Panc1 (cell line): Measurements from ENCODE around the gene IL17REL. TPM values are rescaled to one million over a fixed set of nuclear protein-coding genes. Genes with fewer than 3 reads are reported as not detected.

Experiments used
- ATAC-seq: fragments of 200-7000 bp; cut with Tn5 transposase; 2 replicates; pipeline ENCODE4 v1.9.1; 2020; ENCODE audit warnings: mild to moderate bottlenecking, moderate library complexity
- BruUV-seq: library from RNA; stranded (reverse); fragments of 400-500 nt; replicated peaks from 2 replicates; lab custom pipeline; 2021; lab: Mats Ljungman, UMichigan
- CTCF ChIA-PET: fragments of 300-600 bp; sonication (Branson Sonifier 250); formaldehyde crosslinking; loops from one replicate; lab custom pipeline; 2022; ENCODE audit warnings: antibody characterized with exemption; lab: Charles Lee
- POLR2A ChIA-PET: fragments of 300-600 bp; sonication (Branson Sonifier 250); formaldehyde crosslinking; loops from one replicate; lab custom pipeline; 2022; ENCODE audit warnings: antibody characterized with exemption; lab: Charles Lee
- DNase-seq: peaks from one replicate; pipeline ENCODE4 v3.0.0-alpha.2; 2010; ENCODE audit warnings: low read depth, low spot score
- H3K27ac ChIP-seq: 2 replicates; pipeline ENCODE4 v1.5.1; 2011; ENCODE audit warnings: mild to moderate bottlenecking, low read length, inconsistent platforms
- H3K27me3 ChIP-seq: fragments of 200-500 bp; sonication (Bioruptor generic); 2 replicates; pipeline ENCODE4 v1.6.0; 2014; ENCODE audit warnings: low read length, inconsistent platforms; ENCODE audit not compliant: control insufficient read depth, insufficient read depth
- H3K36me3 ChIP-seq: fragments of 200-500 bp; sonication (Bioruptor generic); 2 replicates; pipeline ENCODE4 v1.5.1; 2014; ENCODE audit warnings: inconsistent platforms, mild to moderate bottlenecking, low read length, moderate library complexity; ENCODE audit not compliant: control insufficient read depth, insufficient read depth
- H3K4me1 ChIP-seq: 2 replicates; pipeline ENCODE4 v1.5.1; 2011; ENCODE audit warnings: inconsistent platforms, mild to moderate bottlenecking, low read length, moderate library complexity; ENCODE audit not compliant: control insufficient read depth, insufficient read depth
- H3K4me3 ChIP-seq, 2 experiments: 2 replicates each; pipeline ENCODE4 v1.5.1; 2011 to 2012; ENCODE audit warnings: low read depth in 2 of 2, low read length in 2 of 2, mild to moderate bottlenecking in 2 of 2, inconsistent platforms in 1 of 2, moderate library complexity in 1 of 2
- H3K9me3 ChIP-seq: fragments of 200-500 bp; sonication (Bioruptor generic); 2 replicates; pipeline ENCODE4 v1.5.1; 2014; ENCODE audit warnings: low read depth, mild to moderate bottlenecking, inconsistent platforms, low read length, moderate library complexity; ENCODE audit not compliant: control insufficient read depth, insufficient read depth
- CTCF ChIP-seq: fragments of 450-650 bp; IDR thresholded peaks from 2 replicates; pipeline ENCODE4 v1.5.1; 2017; ENCODE audit warnings: mild to moderate bottlenecking
- POLR2AphosphoS5 ChIP-seq: IDR thresholded peaks from 2 replicates; pipeline ENCODE4 v1.6.1; 2012; ENCODE audit warnings: mild to moderate bottlenecking, low read depth, low read length, moderate library complexity
- REST ChIP-seq, 2 experiments: IDR thresholded peaks; 2 replicates each; pipeline ENCODE4 v1.6.1; 2011 to 2012; ENCODE audit warnings: low read depth in 2 of 2, control low read depth in 1 of 2, low read length in 1 of 2, mild to moderate bottlenecking in 1 of 2, moderate library complexity in 1 of 2; ENCODE audit not compliant: insufficient read depth in 1 of 2
- SIN3A ChIP-seq: IDR thresholded peaks from 2 replicates; pipeline ENCODE4 v1.6.1; 2012; ENCODE audit warnings: low read depth, mild to moderate bottlenecking, low read length, moderate library complexity, borderline replicate concordance; ENCODE audit not compliant: insufficient read depth
- TCF7L2 ChIP-seq: IDR thresholded peaks from 2 replicates; pipeline ENCODE4 v1.6.1; 2011; ENCODE audit warnings: mild to moderate bottlenecking, low read depth, low read length, inconsistent platforms
- in situ Hi-C: cut with HindIII; loops from 2 replicates; pipeline ENCODE4 v1.10.0; 2016; ENCODE audit warnings: low sequenced_read_pairs, low pct_unique_long_range_greater_than_20kb
- intact Hi-C: fragments of 100-400 bp; cut with micrococcal nuclease; formaldehyde crosslinking; loops from one replicate; pipeline ENCODE4 v1.10.0; 2022; ENCODE audit not compliant: unreplicated experiment
- total RNA-seq: library from RNA; stranded (reverse); gene quantifications from one replicate; pipeline ENCODE4 v1.2.1, GENCODE V29; 2021; ENCODE audit not compliant: unreplicated experiment

The IL17REL gene
- total RNA-seq, 1 experiment from 2014 or later = 0.82 TPM

- Histone ChIP-seq H3K4me1 (peaks cover 29% of the 10 kb centered on the region), H3K27me3 (no peaks in the 10 kb centered on the region), H3K9me3 (no peaks in the 10 kb centered on the region), H3K36me3 (no peaks in the 10 kb centered on the region), H3K27ac (no peak overlapping the region), H3K4me3 (no peak overlapping the region)
- in situ Hi-C loops (no loop called here), intact Hi-C loops (no loop called here)
- TF ChIP-seq CTCF (no peak), POLR2AphosphoS5 (no peak)
- no TSS peak for BruUV-seq
- peak; percentile 46 for ATAC-seq
- POLR2A ChIA-PET = interaction anchor here (0.6 kb wide), 1 partner anchor 555 kb away, joined by 7 read pairs; no protein-coding TSS in a partner anchor
- no peak for DNase-seq
- CTCF ChIA-PET = no interaction called here
Observed at GRCh38 chr22:50008151-50009040, 4.2 kb downstream of the IL17REL start.

- intact Hi-C loops (no loop called here), in situ Hi-C loops (no loop called here)
- Histone ChIP-seq H3K27ac (no peak overlapping the region), H3K4me3 (no peak overlapping the region), H3K27me3 (no peaks in the 10 kb centered on the region), H3K4me1 (peaks cover 18% of the 10 kb centered on the region), H3K9me3 (no peaks in the 10 kb centered on the region), H3K36me3 (no peaks in the 10 kb centered on the region)
- TF ChIP-seq SIN3A (no peak), POLR2AphosphoS5 (no peak), REST (IDR thresholded peaks at IDR 0.05; ENCODE audit: insufficient read depth in 1 of 2, low read depth in 2 of 2, low read length in 1 of 2) (no peak), CTCF (no peak), TCF7L2 (no peak)
- ChIA-PET POLR2A (no interaction called here), CTCF (no interaction called here)
- DNase-seq = no peak
- ATAC-seq = no peak
- BruUV-seq = no TSS peak
Observed at GRCh38 chr22:50007057-50007511, 5.5 kb downstream of the IL17REL start.
